ENCODE measurements around the gene ADAMTS1.

GRCh38 chr21:26874347-26874746 lies 29.1 kb upstream of the ADAMTS1 start:
- no peak for TF ChIP-seq CTCF (IDR thresholded peaks at IDR 0.05; ENCODE audit: insufficient read depth, low read depth, low read length)
- no peak for TF ChIP-seq EZH2 (IDR thresholded peaks at IDR 0.05; ENCODE audit: insufficient read depth, low read length)

Data from astrocyte (in vitro differentiated cells and primary cell).